Karpas-422 (cell line): Measurements from ENCODE around the gene FBXL17. TPM values are rescaled to one million over a fixed set of nuclear protein-coding genes. Genes with fewer than 3 reads are reported as not detected.
A peak's percentile ranks its signal among the peaks of the same experiment; 100 is the strongest.

Experiments
- DNase-seq: peaks from one replicate; pipeline ENCODE4 v3.0.0-alpha.2; 2015
- H2AFZ ChIP-seq: fragments of 200-600 bp; sonication (generic); 2 replicates; pipeline ENCODE4 v1.6.1; 2014; ENCODE audit warnings: antibody characterized with exemption, low read length, mixed read lengths
- H3K27ac ChIP-seq: fragments of 200-600 bp; sonication (generic); 2 replicates; pipeline ENCODE4 v1.5.1; 2014; ENCODE audit warnings: mild to moderate bottlenecking, low read length, moderate library complexity
- H3K27me3 ChIP-seq: fragments of 200-600 bp; sonication (generic); 2 replicates; pipeline ENCODE4 v1.6.1; 2014; ENCODE audit warnings: low read length, mixed read lengths
- H3K36me3 ChIP-seq: fragments of 200-600 bp; sonication (generic); 2 replicates; pipeline ENCODE4 v1.6.1; 2014; ENCODE audit warnings: low read length, mixed read lengths; ENCODE audit not compliant: insufficient read depth
- H3K4me1 ChIP-seq: fragments of 200-600 bp; sonication (generic); 2 replicates; pipeline ENCODE4 v1.6.1; 2014; ENCODE audit warnings: mild to moderate bottlenecking, low read length, mixed read lengths
- H3K4me2 ChIP-seq: fragments of 200-600 bp; sonication (generic); 2 replicates; pipeline ENCODE4 v1.6.1; 2014; ENCODE audit warnings: low read length, low read depth, mild to moderate bottlenecking; ENCODE audit not compliant: poor library complexity, severe bottlenecking
- H3K4me3 ChIP-seq: fragments of 200-600 bp; sonication (generic); 2 replicates; pipeline ENCODE4 v1.5.1; 2014; ENCODE audit warnings: mild to moderate bottlenecking, antibody characterized with exemption, low read length, mixed read lengths
- H3K79me2 ChIP-seq: fragments of 200-600 bp; sonication (generic); 2 replicates; pipeline ENCODE4 v1.6.1; 2014; ENCODE audit warnings: mild to moderate bottlenecking, low read length, mixed read lengths
- H3K9ac ChIP-seq: fragments of 200-600 bp; sonication (generic); 2 replicates; pipeline ENCODE4 v1.6.0; 2014; ENCODE audit warnings: low read length
- H3K9me2 ChIP-seq: fragments of 200-600 bp; sonication (generic), shearing (Covaris generic); replicated peaks from 2 replicates; pipeline ENCODE4 v1.6.0; 2014; ENCODE audit warnings: mild to moderate bottlenecking, low read length, moderate library complexity; ENCODE audit not compliant: insufficient read depth
- H3K9me3 ChIP-seq: fragments of 300-700, 200-600 bp; sonication (generic); 2 replicates; pipeline ENCODE4 v1.6.1; 2014; ENCODE audit warnings: low read length, mixed read lengths
- H4K20me1 ChIP-seq: fragments of 200-600 bp; sonication (generic); 2 replicates; pipeline ENCODE4 v1.6.1; 2014; ENCODE audit warnings: mild to moderate bottlenecking, antibody characterized with exemption, low read length, low read depth; ENCODE audit not compliant: insufficient read depth
- total RNA-seq: library from RNA; depleted of rRNA; stranded (reverse); fragments of >200 nt; shearing (Covaris generic); gene quantifications from 2 replicates; pipeline ENCODE4 v1.2.3, GENCODE V29; 2014; ENCODE audit warnings: low replicate concordance

The FBXL17 gene
- total RNA-seq, 1 experiment from 2014 or later = 26.9 TPM

GRCh38 chr5:108266242-108266641 lies 115.7 kb downstream of the FBXL17 start:
- Histone ChIP-seq H3K4me2 (no peak overlapping the region), H3K36me3 (no peaks in the 10 kb centered on the region)
- DNase-seq = no peak

DNA sequence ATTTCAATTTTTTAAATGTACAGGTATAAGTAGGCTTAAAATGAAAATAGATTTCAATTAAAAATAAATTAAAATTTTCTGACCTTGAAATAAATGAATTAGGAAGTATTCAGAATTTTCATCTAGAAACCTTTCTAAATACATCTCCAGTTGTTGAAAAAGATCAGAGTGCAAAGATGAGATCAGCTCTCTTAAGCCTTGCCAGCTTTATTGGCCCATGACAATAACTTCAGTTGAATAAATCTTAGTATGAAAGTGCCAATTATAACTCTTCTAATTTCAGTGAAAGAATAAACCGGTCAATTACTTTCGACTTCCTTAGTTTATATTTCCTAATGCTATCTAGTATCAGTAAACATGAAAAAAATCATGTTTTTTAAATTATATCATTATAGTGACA lies 117.4 kb downstream of the FBXL17 start:
- no peaks in the 10 kb centered on the region for H3K9me2 ChIP-seq
- no peak overlapping the region for H3K9ac ChIP-seq
- no peak overlapping the region for H3K4me2 ChIP-seq
- DNase-seq = no peak
- H3K27me3 ChIP-seq = no peaks in the 10 kb centered on the region
- no peaks in the 10 kb centered on the region for H3K36me3 ChIP-seq
- no peaks in the 10 kb centered on the region for H3K9me3 ChIP-seq
- peaks cover 25% of the 10 kb centered on the region for H3K4me1 ChIP-seq
- no peak overlapping the region for H3K27ac ChIP-seq
- no peaks in the 10 kb centered on the region for H3K79me2 ChIP-seq
- no peaks in the 10 kb centered on the region for H4K20me1 ChIP-seq
- H2AFZ ChIP-seq = no peak overlapping the region
- H3K4me3 ChIP-seq = no peak overlapping the region

More at GRCh38 chr5:108266242-108266641, 115.7 kb downstream of the FBXL17 start:
- Histone ChIP-seq H3K9me2 (no peaks in the 10 kb centered on the region), H3K27ac (no peak overlapping the region), H3K4me3 (no peak overlapping the region), H3K9me3 (no peaks in the 10 kb centered on the region), H3K79me2 (no peaks in the 10 kb centered on the region), H3K27me3 (no peaks in the 10 kb centered on the region), H4K20me1 (no peaks in the 10 kb centered on the region), H3K4me1 (peaks cover 18% of the 10 kb centered on the region), H3K9ac (no peak overlapping the region), H2AFZ (no peak overlapping the region)

DNA sequence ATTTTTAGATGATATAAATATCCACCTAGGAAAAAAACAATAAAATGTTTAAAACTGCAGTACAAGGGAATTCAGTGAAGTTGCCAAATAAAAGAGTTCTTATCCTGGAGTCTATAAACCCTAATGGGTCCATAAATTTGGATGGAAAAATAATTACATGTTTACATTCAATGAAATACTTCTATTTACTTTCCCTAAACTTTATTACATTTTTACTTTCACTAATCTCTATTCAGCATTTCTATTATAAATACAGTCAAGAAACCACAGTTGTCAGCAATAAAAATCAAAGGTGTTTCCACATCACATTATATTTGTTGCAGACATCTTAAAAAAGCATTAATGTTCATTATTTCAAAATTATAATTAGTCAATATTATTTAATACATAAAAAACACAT lies 118.6 kb downstream of the FBXL17 start:
- Histone ChIP-seq H3K9ac (no peak overlapping the region), H4K20me1 (no peaks in the 10 kb centered on the region), H3K27me3 (no peaks in the 10 kb centered on the region), H3K4me2 (no peak overlapping the region), H3K4me1 (peaks cover 25% of the 10 kb centered on the region), H3K9me2 (no peaks in the 10 kb centered on the region), H3K9me3 (no peaks in the 10 kb centered on the region), H2AFZ (no peak overlapping the region), H3K36me3 (no peaks in the 10 kb centered on the region), H3K27ac (no peak overlapping the region), H3K4me3 (no peak overlapping the region), H3K79me2 (no peaks in the 10 kb centered on the region)
- no peak for DNase-seq

GRCh38 chr5:108260858-108261170 lies 121.1 kb downstream of the FBXL17 start:
- Histone ChIP-seq H3K27me3 (no peaks in the 10 kb centered on the region), H3K9ac (no peak overlapping the region), H3K4me2 (peak overlapping the region; percentile 62), H3K27ac (no peak overlapping the region), H3K9me2 (no peaks in the 10 kb centered on the region), H3K36me3 (no peaks in the 10 kb centered on the region), H4K20me1 (no peaks in the 10 kb centered on the region), H3K9me3 (no peaks in the 10 kb centered on the region), H3K79me2 (no peaks in the 10 kb centered on the region), H2AFZ (no peak overlapping the region), H3K4me1 (peaks cover 17% of the 10 kb centered on the region), H3K4me3 (peak overlapping the region; percentile 58; the same call in 1 of the 2 replicates)
- DNase-seq = no peak

GRCh38 chr5:108260117-108260857 lies 121.6 kb downstream of the FBXL17 start:
- Histone ChIP-seq H3K4me2 (peak overlapping the region; percentile 62), H3K36me3 (no peaks in the 10 kb centered on the region), H3K79me2 (no peaks in the 10 kb centered on the region), H3K27me3 (no peaks in the 10 kb centered on the region), H3K27ac (no peak overlapping the region), H3K9me3 (no peaks in the 10 kb centered on the region), H2AFZ (0 out of 2 replicates have a peak overlapping the region, but pooled peaks have one; percentile 68), H3K4me3 (peak overlapping the region; percentile 58), H3K9me2 (no peaks in the 10 kb centered on the region), H4K20me1 (no peaks in the 10 kb centered on the region), H3K9ac (peak overlapping the region; percentile 64), H3K4me1 (peaks cover 16% of the 10 kb centered on the region)
- DNase-seq = peak; percentile 88

DNA sequence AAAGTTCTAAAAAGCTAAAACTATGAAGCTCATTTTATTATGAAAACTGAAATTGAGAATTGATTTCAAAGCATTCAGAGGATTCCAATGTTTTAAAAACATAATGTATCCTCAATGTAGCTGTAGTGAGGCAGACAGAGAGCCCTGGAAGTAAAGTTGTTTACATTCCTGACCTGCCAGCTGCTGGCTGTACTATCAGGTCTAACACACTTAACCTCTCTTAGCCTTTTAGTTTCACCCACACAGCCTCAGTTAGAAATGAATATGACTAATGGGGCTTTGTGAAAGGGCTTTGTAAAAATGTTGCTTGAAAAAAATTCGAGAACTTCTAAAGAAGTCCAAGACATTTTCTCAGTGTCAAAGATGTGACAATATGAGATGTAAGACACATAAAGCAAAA lies 122.6 kb downstream of the FBXL17 start:
- Histone ChIP-seq H3K9me3 (no peaks in the 10 kb centered on the region), H3K9me2 (no peaks in the 10 kb centered on the region), H3K27ac (no peak overlapping the region), H2AFZ (no peak overlapping the region), H3K36me3 (no peaks in the 10 kb centered on the region), H4K20me1 (no peaks in the 10 kb centered on the region), H3K4me3 (no peak overlapping the region), H3K4me1 (peaks cover 14% of the 10 kb centered on the region), H3K4me2 (no peak overlapping the region), H3K9ac (no peak overlapping the region), H3K27me3 (no peaks in the 10 kb centered on the region), H3K79me2 (no peaks in the 10 kb centered on the region)
- no peak for DNase-seq

- no peaks in the 10 kb centered on the region for H4K20me1 ChIP-seq
- DNase-seq = no peak
- no peak overlapping the region for H3K27ac ChIP-seq
- no peaks in the 10 kb centered on the region for H3K9me2 ChIP-seq
- no peaks in the 10 kb centered on the region for H3K9me3 ChIP-seq
- H3K79me2 ChIP-seq = no peaks in the 10 kb centered on the region
- H3K36me3 ChIP-seq = no peaks in the 10 kb centered on the region
- H3K27me3 ChIP-seq = no peaks in the 10 kb centered on the region
- H2AFZ ChIP-seq = no peak overlapping the region
- peaks cover 14% of the 10 kb centered on the region for H3K4me1 ChIP-seq
- H3K4me3 ChIP-seq = no peak overlapping the region
- H3K4me2 ChIP-seq = no peak overlapping the region
- no peak overlapping the region for H3K9ac ChIP-seq
Measured at GRCh38 chr5:108257996-108258395, 123.9 kb downstream of the FBXL17 start.

GRCh38 chr5:108255468-108255867 lies 126.4 kb downstream of the FBXL17 start:
- DNase-seq = no peak
- H3K36me3 ChIP-seq = no peaks in the 10 kb centered on the region
- no peaks in the 10 kb centered on the region for H3K9me3 ChIP-seq
- no peak overlapping the region for H2AFZ ChIP-seq
- no peaks in the 10 kb centered on the region for H3K9me2 ChIP-seq
- H3K9ac ChIP-seq = no peak overlapping the region
- no peak overlapping the region for H3K4me3 ChIP-seq
- no peak overlapping the region for H3K4me2 ChIP-seq
- no peaks in the 10 kb centered on the region for H3K79me2 ChIP-seq
- H3K27me3 ChIP-seq = no peaks in the 10 kb centered on the region
- peaks cover 12% of the 10 kb centered on the region for H3K4me1 ChIP-seq
- no peaks in the 10 kb centered on the region for H4K20me1 ChIP-seq
- H3K27ac ChIP-seq = no peak overlapping the region
